ENCODE results near the gene PLEKHG2. TPM values are rescaled to one million over a fixed set of nuclear protein-coding genes. Genes with fewer than 3 reads are reported as not detected.

Gene PLEKHG2
- total RNA-seq, 1 donor from 2014 or later: 86.7 TPM

DNA sequence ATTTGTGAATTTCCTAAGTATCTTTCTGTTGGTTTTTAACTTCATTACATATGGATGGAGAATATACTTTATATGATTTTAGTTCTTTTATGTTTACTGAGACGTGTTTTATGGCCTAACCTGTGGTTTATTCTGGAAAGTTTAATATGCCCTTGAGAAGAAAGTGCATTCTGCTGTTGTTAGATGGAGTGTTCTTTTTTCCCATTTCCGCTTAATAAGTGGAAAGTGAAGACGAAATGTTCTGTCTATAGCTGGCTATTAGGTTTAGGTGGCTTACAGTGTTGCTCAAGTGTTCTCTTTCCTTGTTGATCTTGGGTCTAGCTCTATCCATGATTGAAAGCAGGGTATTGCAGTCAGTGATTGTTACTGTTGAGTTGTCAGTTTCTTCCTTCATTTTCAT lies 50.9 kb downstream of the PLEKHG2 start:
- no peaks in the 10 kb centered on the region for H3K4me1 Mint-ChIP-seq (ENCODE audit: unreplicated experiment)
- peaks cover 17% of the 10 kb centered on the region for H3K36me3 Mint-ChIP-seq
- DNase-seq (ENCODE audit: extremely low spot score, unreplicated experiment): no peak
- no peak overlapping the region for H3K4me3 Mint-ChIP-seq
- H3K9me3 Mint-ChIP-seq: no peaks in the 10 kb centered on the region
- no peak for TF ChIP-seq CTCF (conservative IDR thresholded peaks at IDR 0.05)
- H3K27ac Mint-ChIP-seq: no peak overlapping the region
- H3K27me3 Mint-ChIP-seq: no peaks in the 10 kb centered on the region

DNA sequence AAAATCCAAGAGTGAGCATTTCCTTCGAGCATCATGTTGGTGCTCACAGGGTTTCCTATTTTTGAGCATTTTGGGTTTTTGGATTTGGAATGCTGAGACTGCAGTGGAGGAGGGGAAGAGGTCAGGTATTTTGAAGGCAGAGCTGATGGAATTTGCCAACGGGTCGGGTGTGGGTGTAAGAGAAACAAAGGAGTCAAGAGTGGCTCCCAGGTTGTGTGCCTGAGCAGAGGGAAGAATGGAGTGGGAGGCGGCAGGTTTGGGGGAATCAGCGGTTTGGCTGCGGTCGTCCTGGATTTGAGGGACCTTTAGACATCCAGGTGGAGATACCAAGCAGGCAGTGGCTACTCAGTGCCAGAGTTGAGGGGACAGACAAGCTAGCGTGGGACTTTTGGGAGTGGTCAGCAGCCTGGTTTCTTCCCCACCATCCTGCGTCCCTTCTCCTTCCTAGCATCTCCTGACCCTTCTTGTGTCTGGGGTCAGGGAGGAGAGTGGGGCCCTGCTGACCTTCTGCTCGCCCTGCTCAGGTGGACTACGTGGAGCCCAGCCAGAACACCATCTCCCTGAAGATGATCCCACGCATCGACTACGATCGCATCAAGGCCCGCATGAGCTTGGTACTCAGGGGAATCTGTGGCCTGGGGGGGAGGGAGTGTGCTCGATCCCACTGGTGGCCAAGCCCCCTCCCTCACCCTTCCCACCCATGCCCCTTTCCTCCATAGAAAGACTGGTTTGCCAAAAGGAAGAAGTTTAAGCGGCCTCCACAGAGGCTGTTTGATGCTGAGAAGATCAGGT lies 53.7 kb downstream of the PLEKHG2 start:
- Mint-ChIP-seq H3K27me3 (no peaks in the 10 kb centered on the region), H3K27ac (no peak overlapping the region), H3K4me3 (no peak overlapping the region), H3K4me1 (ENCODE audit: unreplicated experiment) (no peaks in the 10 kb centered on the region), H3K9me3 (no peaks in the 10 kb centered on the region), H3K36me3 (peaks cover 27% of the 10 kb centered on the region)
- no peak for TF ChIP-seq CTCF (conservative IDR thresholded peaks at IDR 0.05)
- DNase-seq (ENCODE audit: extremely low spot score, unreplicated experiment): no peak

DNA sequence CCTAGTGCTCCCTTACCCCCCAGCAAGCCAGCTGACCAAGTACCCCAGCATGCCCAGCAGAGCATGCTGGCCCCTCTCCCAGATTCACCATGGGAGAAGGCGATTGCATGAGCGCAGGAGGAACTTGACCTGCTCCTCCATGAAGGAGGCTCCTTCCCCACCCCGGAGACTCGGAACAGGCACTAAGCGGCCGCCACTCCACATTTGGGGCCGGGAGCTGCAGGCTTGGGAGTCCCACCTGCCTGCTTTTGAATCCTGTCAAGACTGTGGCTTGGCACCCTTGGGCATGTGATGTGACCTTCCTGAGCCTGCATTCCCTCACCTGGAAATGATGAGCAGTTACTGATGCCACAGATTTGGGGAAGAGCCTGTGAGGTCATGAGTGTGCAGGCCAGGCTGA lies 55.5 kb downstream of the PLEKHG2 start:
- DNase-seq (ENCODE audit: extremely low spot score, unreplicated experiment): no peak

GRCh38 chr19:39469036-39469435 lies 56.6 kb downstream of the PLEKHG2 start:
- H3K27me3 Mint-ChIP-seq: no peaks in the 10 kb centered on the region
- H3K4me3 Mint-ChIP-seq: no peak overlapping the region
- no peaks in the 10 kb centered on the region for H3K4me1 Mint-ChIP-seq (ENCODE audit: unreplicated experiment)
- H3K9me3 Mint-ChIP-seq: no peaks in the 10 kb centered on the region
- no peak for TF ChIP-seq CTCF (conservative IDR thresholded peaks at IDR 0.05)
- no peak for DNase-seq (ENCODE audit: extremely low spot score, unreplicated experiment)
- peaks cover 20% of the 10 kb centered on the region for H3K36me3 Mint-ChIP-seq
- H3K27ac Mint-ChIP-seq: no peak overlapping the region

More for the DNA sequence above, 55.5 kb downstream of the PLEKHG2 start:
- no peaks in the 10 kb centered on the region for H3K9me3 Mint-ChIP-seq
- H3K4me1 Mint-ChIP-seq (ENCODE audit: unreplicated experiment): no peaks in the 10 kb centered on the region
- peaks cover 20% of the 10 kb centered on the region for H3K36me3 Mint-ChIP-seq
- no peaks in the 10 kb centered on the region for H3K27me3 Mint-ChIP-seq
- no peak overlapping the region for H3K27ac Mint-ChIP-seq
- TF ChIP-seq CTCF (conservative IDR thresholded peaks at IDR 0.05): no peak
- no peak overlapping the region for H3K4me3 Mint-ChIP-seq

DNA sequence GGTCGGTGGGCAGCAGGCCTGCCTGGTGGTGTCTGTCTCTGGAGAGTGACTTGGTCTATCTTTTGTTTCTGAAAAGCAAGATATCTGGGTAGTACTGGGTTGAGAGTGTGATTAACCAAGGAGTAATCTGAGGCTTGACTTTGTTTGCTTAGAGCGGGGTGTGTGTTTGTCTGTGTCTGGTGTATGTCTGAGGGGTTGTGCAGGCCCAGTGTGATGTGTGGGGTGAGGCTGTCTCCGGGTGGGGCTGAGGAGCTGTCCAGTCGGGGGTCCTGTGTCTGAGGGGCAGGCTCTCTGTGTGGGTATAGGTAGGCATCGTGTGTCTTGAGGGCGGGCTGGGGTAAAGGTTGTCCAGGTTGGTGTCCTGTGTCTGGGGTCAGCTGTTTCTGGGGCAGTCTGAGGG lies 57.1 kb downstream of the PLEKHG2 start:
- H3K27ac Mint-ChIP-seq: no peak overlapping the region
- no peak overlapping the region for H3K4me3 Mint-ChIP-seq
- DNase-seq (ENCODE audit: extremely low spot score, unreplicated experiment): no peak
- no peaks in the 10 kb centered on the region for H3K27me3 Mint-ChIP-seq
- TF ChIP-seq CTCF (conservative IDR thresholded peaks at IDR 0.05): no peak
- no peaks in the 10 kb centered on the region for H3K9me3 Mint-ChIP-seq
- H3K4me1 Mint-ChIP-seq (ENCODE audit: unreplicated experiment): no peaks in the 10 kb centered on the region
- peaks cover 22% of the 10 kb centered on the region for H3K36me3 Mint-ChIP-seq
